GM19455 (cell line): ENCODE data around the gene NOL4L.
"Not testable (repeated sequence)": the region's sequence is repeated elsewhere in the genome, so short reads cannot be mapped to it uniquely, and the experiment has no call there.

Experiments
- ATAC-seq: cut with Tn5 transposase; IDR thresholded peaks from one replicate; pipeline ENCODE4 v1.9.1; 2021; ENCODE audit not compliant: unreplicated experiment

NOL4L gene

DNA sequence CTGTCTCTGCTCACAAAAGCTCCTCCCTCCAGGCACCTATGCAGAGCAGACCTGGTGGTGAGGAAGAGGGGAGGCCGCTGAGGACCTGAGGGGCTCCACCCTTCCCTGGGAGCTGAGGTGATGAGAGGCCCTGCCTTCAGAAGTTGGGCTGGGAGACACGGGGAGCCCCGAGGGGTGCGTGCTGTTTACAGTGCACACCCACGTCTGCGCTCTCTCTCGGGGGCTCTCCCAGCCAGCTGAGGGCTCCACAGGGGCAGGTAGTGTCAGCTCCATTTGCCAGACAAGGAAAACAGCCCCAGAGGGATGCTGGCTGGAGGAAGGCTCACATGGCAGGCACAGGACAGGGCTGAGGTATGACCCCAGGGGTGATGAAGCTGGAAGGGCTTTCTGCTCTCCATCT is 13.5 kb upstream of the NOL4L start:
- ATAC-seq: no peak

DNA sequence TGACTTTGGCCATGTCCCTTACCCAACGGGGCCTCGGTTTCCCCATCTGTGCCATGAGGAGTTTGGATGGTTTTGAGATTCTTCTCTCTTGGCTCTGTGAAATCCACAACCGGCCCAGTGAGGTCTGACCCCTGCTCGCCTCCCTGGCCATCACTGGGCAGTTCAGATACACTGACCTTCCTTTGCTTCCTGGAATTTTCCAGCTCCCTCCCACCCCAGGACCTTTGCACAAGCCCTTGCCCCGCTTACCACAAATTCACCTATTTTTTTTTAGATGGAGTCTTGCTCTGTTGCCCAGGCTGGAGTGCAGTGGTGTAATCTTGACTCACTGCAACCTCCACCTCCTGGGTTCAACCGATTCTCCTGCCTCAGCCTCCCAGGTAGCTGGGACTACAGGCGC is 12.6 kb upstream of the NOL4L start:
- ATAC-seq: no peak

DNA sequence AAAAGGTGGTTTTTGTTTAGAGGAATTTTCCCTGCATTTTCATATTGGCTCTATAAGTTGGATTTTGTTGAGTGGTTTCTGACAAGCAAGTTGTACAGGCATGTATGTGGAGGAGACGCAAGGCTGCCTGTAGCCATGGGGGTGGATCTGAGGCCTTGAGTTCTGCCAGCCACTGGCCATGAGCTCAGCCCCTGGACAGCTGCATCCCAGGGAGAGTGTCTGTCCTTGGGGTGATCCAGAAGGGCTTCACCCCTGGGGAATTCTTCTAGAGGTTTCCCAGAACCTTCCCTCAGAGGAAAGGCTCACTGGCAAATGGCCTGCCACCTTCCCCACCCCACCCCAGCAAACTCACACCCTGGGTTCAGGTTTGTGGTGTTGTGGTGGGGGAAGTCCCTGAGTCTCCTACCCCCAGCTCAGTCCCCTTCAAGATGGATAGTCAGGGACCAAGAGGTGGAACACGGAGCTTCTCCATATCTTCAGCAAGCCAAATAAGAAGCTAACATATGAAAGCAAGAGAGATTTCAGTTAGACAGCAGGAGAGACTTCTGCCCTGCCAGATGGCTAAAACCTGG is 11.6 kb upstream of the NOL4L start:
- ATAC-seq: no peak

DNA sequence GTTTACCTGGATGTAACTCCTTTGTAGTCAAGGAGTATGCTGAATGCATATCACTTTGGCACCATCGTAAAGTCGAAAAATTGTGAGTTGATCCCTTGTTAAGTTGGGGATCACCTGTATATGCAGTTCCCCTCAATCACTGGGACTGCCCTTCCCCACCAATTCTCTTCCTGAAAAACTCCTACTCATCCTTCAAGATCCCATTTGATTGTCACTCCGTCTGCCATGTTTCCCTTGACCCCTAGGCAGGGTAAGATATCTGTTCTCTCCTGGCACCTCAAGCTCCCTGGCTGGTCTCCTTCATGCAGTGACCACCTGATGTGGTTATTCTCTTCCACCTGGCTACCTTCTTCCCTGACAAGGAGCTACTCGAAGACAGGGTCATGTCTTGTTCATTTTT is 10.0 kb upstream of the NOL4L start:
- no peak for ATAC-seq

DNA sequence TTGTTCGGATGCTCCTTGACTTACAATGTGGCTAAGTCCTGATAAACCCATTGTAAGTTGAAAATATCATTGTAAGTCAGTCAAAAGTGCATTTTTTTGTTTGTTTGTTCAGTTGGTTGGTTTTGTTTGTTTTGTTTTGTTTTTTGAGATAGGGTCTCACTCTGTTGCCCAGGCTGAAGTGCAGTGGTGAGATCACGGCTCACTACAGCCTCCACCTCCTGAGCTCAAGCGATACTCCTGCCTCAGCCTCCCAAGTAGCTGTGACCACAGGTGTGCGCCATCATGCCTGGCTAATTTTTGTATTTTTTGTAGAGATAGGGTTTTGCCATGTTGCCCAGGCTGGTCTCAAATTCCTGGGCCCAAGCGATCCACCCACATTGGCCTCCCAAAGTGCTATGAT is 9.5 kb upstream of the NOL4L start:
- ATAC-seq: not testable (repeated sequence)

DNA sequence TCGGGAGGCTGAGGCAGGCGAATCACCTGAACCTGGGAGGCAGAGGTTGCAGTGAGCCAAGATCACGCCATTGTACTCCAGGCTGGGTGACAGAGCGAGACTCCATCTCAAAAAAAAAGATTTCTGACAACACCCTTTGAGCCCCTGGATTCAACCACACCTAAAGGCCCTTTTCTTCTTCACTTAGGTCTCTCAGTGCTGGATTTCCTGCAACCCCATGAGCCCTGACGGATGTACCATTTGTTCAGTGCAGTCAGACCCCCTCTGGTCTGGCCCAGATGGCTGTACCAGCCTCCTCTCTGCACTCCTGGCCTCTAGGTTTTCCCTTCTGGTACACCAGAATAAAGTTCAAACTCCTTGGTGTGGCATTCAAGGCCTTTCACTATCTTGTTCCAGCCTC is 9.1 kb upstream of the NOL4L start:
- no peak for ATAC-seq

DNA sequence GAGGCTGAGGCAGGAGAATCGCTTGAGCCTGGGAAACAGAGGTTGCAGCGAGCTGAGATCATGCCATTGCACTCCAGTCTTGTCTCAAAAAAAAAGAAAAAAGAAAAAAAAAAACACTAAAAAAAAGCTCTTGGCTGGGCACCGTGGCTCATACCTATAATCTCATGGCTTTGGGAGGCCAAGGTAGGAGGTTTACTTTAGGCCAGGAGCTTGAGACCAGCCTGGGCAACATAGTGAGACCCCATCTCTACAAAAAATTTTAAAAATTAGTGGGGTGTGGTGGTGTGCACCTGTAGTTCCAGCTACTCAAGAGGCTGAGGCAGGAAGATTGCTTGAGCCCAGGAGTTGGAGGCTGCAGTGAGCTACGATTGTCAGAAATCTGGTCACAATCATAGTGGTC is 7.5 kb upstream of the NOL4L start:
- ATAC-seq: not testable (repeated sequence)

DNA sequence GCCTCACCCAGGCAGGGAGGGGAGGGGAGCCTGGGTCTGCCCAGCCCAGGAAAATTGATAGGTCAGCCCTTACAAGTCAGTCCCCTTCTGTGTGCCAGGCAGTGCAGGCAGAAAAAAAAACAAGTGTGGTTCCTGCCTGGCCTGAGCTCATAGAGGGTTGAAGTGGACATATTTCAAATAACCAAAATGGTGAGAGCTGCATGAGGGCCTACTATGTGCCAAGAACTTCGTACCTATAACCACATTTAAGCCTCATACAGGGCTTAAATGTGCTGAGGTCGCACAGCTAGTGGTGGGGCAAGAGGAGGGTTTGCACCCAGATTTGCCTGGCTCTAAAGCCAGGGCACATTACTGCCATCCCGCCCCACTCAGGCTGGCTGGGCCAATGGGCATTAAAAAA is 6.9 kb upstream of the NOL4L start:
- ATAC-seq: no peak

DNA sequence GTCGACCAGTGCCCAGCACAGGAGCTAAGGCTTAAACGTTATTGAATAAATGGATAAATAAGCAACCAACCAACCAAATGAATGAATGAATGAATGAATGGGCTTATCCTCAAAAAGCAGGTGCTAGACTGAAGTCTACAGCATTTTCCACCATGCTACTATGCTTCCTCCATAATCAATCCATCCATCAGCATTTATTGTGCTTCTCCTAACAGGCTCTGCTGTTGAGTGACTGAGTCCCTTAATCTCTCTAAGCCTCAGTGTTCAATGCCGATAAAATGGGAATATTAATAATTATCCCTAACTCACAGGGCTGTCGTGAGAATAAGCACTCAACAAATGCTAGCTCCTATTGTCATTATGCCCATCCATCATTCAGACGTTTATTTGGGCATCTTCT is 4.6 kb upstream of the NOL4L start:
- no peak for ATAC-seq

DNA sequence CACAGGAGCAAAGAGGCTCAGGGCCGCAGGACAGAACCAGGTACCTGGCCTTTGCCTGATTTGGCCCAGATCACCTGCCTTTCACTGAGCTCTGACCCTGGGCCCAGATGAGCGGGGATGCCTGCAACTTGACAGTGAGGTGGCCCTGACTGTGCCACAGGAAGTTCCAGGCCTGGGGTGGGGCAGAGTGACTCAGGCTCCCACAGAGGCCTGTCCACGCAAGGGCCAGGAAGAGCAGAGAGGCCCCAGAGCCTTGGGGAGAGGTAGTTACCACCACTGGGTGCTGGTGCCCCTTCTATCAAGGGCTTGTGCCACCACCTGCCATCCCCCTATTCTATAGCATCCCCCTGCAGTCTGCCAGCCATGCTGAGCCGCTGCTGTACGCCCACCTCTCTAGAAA is 4.1 kb upstream of the NOL4L start:
- ATAC-seq: no peak

DNA sequence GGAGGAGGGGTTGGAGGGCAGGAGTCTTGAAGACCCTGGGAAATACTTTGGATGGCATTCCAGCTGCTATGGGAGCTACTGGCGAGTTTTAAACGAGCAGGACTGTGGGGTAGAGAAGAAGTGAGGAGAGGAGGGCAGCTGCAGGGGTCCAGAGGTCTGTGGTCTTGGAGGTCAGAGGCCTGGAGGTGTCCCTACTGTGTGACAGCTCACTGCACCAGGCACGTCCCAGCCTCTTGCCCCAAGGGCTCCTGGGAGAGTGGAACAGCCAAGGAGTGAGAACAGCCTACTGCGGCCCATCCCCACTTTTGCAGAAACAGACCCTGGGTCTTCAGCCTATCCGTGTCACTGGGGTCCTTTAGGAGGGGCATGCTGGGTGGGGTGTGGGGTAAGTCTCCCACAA is 2.9 kb upstream of the NOL4L start:
- no peak for ATAC-seq

DNA sequence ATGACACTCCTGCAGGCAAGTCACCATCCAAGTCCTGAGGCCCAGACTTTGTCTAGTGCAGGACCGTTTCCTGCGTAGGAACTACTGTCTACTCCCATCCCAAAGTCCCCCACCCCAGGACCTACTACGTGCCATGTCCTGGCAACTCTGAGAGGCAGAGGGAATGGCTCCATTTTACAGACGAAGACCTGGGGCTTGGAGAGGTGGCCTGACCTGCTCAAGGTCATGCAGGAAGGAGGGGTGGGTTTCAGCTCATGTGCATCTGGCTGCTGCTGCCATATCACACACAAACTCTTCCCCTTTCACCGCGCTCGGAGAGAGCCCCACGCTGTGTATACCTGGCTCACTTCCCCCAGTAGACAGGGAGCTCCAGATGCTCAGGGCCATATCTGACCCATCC is 1.2 kb upstream of the NOL4L start:
- ATAC-seq: no peak

DNA sequence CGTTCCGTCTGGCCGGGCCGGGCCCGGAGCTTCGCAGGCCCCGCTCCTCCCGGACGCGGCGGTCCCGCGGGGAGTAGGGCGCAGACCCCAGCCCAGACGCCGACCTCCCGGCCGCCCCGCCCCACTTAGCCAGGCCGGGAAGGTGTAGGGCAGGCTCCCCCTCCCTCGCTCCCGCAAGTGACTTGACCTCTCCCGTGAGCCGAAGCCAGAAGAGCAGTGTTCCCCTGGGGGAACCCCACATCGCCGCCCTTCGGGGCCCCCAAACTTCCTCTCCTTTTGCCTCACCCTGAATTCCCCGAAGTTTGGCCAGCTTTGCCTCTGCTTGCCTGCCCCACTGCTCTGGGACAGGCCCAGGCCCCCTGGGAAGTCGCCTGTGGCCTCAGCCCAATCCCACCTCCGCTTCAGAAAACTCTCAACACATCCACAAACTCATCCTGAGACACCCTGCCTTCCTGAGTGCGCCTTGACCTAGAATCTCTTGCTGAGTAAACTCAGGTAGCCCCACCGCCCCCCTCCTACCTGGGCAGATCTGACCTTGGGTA is 524 bp upstream of the NOL4L start:
- ATAC-seq: no peak

DNA sequence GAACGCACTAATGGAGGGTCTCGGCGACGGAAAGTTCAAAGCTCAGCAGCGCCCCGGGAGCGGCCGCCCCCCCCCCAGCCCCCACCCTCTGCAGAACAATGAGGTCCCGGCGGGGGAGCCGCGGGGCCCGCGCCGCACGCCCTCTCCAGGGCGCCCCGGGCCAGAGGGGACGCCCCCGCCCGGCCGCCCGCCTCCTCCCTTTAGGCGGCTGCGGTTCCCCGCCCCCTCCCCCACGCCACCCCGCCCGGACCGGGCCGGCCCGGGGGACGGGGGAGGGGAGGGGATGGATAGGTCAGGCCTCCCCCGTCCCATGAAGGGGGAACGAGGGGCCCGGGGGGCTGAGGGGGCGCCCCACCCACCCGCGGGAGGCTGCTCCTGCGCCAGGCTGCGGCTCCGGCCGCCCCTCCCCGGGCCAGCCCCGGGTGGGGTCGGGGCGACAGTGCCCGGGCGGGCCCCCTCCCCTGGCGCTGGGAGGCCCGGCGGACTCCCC is 1.5 kb downstream of the NOL4L start:
- no peak for ATAC-seq

DNA sequence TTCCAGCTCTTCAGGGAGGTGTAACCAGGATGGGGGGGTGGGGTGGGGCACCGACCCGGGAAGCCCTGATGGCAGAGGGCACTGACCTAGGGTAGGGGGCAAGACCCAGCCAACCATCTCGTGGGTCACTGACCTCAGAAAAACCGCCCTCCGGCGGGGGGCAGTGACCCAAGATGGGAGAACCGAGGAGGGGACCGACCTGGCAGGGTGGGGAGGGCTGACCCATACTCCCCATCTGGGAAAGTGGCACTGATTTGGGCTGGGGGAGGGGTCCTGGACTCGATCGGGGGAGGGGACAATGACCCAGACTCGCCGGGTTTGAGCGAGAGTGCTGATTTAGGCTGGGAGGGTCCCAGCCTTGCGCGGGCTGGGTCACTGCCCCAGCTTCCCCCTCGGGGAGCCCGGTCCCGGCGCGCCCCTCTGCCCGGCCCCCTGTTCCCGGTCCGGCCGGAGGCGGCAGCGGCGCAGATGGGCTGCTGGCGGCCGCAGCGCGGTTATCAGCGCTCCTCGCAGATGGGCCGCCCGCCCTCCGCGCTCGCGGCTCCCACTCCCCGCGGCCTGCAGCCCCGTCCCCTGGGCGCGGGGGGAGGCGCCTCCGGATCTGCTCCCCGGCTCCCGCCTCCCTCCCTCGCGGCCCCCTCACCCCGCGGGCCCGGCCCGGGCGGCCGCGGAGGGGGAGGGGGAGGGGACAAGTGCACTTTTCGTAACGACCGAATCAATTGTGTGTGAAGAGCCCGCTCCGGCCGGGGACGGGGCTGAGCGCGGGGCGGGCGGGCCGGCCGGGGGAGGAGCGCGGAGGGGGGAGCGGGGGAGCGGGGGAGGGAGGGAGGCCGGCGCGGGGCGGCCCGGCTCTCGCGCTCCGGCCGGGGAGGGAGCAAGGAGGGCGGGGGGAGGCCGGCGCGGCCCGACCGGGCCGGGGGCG is 2.2 kb downstream of the NOL4L start:
- no peak for ATAC-seq

DNA sequence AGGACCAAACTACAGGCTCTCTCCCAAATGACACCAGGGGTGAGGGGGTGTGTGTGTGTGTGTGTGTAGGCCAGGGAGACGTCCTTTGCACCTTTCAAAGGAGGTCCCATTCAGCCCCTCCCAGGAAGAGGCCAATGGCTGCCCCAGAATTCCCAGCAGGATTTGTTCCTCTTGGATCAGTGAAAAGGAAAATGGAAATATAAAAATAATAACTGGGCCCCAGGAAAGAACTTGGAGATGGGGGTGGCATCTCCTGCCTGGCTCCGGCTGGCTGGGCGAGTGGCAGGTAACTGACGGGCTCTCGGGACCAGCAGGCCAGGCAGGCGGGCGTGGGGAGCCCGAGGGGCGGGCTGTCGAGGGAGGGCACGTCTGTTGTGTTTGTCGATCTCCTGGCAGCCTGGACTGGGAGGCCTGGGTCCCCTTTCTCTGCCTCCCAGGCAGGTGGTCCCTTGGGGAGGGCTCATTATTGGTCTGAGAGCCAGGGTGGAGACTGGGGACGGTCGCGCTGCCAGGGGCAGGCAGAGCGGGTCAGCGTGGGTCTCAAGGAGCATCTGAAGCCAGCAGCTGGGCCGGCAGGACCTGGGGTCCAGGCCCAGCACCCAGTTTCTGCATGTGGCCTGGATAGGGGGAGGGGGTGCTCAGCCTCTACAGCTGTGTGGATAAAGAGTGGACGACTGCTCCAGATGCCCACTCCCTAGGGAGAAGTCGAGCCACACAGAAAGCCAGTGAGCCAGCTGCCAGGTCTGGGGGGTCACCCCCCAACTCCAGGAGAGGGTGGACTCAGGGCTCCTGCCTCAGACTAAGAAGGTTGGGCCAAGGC is 3.1 kb downstream of the NOL4L start:
- no peak for ATAC-seq

DNA sequence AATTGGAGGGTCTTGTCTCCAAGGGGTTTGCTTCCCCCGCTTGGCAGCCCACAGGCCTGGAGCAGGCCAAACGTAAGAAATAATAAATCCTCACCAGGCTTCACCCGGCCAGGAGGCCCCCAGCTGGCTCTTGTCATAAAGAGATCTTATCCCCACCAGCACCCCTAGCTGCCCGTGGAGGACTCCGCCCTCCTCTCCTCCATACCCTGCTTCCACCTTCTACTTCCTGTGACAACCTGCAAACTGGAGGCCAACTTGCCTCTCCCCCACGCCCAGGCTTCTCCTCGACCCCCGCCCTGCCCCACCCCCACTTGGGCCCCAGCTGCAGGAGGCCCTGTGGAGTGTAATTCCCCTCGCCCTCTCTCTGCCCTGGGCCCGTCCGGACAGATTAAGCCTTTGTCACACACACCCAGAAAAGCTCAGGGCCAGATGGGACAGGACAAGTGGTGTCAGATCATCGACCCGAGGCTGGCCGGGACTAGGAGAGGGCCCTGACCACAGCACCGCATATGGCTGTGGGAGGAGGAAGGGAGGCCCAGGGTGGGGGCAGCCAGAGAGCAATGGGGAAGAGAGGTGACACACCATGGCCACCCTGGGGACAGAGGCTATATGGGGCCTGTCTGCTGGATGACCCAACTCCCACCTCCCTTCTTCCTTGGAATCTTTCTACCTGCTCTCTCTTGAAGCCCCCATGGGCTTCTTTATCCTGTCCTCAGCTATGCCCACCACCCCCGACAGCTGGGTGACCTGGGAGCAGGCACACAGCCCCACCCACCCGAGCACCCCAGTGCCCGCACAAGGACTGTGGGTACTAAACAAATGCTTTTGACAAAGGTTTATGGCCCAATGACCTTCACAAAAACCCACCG is 3.9 kb downstream of the NOL4L start:
- no peak for ATAC-seq

DNA sequence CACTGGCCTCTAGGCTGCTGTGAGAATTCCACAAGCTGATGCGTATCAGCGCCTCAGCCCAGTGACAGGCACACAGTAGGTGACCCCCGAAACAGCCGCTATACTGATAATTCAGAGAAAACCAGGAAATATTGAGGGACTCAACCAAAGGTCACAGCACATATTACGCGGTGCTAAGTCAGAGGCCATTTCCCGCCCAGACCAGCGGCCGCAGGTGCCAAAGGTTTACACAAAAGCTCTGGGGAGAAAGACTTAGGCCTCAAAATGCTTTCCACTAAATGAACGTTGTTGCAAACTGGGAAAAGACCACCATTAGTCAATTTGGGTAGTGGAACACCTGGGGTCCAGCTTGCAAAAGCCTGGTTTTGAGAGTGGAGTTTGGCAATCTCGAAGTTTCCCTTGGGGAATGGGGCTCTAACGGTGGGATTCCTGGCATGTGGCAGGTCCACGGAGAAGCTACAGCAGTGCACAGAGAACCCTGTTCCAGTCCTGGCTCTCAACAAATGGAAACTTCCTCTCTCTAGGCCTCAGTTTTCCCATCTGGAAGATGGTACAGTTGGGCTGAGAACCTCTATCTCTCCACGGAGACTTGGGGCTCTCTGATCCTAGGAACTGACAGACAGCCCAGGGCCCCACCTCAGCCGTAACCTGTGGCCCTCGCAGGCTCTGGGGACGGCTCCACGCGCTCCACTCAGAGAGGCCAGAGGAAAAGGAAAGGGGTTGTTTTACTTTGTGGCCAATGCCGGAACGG is 4.7 kb downstream of the NOL4L start:
- no peak for ATAC-seq

DNA sequence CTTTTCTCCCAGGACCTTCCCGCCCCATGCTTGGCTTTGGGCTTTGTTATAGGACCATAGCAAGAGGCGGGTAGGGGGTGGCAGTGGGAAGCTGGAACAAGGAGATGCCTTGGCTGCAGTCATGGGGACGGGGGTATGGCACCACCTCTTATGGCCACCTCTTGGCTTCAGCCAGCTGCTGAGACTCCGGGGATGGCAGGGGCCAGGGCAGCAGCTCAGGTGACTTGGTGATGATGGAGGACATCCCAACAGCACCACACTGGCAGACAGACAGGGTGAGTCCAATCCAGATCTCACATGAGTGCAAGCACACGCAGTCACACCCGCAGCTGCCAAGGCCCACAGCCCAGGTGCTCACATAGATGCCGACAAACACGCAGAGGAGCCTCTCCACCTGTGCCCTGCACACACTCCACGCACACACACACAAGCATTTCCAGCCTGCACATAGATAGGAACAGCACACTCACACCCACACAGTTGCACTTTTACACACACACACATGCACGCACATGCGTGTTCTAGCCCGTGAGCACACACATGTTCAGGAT is 6.2 kb downstream of the NOL4L start:
- no peak for ATAC-seq
